DOHH2 (cell line): ENCODE data around the gene ITPRIPL2.

ENCODE experiments used
- H3F3A ChIP-seq: fragments of 200-600 bp; sonication (generic), shearing (Covaris generic); 2 replicates; pipeline ENCODE4 v1.6.0; 2016; ENCODE audit warnings: antibody characterized with exemption, mild to moderate bottlenecking; ENCODE audit not compliant: control insufficient read depth, insufficient read depth
- H3K27ac ChIP-seq: fragments of 200-600 bp; sonication (generic); 2 replicates; pipeline ENCODE4 v1.5.1; 2014; ENCODE audit warnings: low read depth, mild to moderate bottlenecking, low read length, moderate library complexity
- H3K27me3 ChIP-seq: fragments of 200-600 bp; sonication (generic); 2 replicates; pipeline ENCODE4 v1.6.1; 2014; ENCODE audit warnings: mild to moderate bottlenecking, low read length, mixed read lengths; ENCODE audit not compliant: control insufficient read depth
- H3K36me3 ChIP-seq: fragments of 200-600 bp; sonication (generic); 2 replicates; pipeline ENCODE4 v1.6.1; 2014; ENCODE audit warnings: mild to moderate bottlenecking, low read length, moderate library complexity, mixed read lengths; ENCODE audit not compliant: control insufficient read depth
- H3K4me1 ChIP-seq: fragments of 200-600 bp; sonication (generic); 2 replicates; pipeline ENCODE4 v1.6.1; 2014; ENCODE audit warnings: mild to moderate bottlenecking, low read length, mixed read lengths; ENCODE audit not compliant: control insufficient read depth
- H3K4me2 ChIP-seq: fragments of 200-600 bp; sonication (generic); 2 replicates; pipeline ENCODE4 v1.6.0; 2014; ENCODE audit warnings: mild to moderate bottlenecking, low read length, moderate library complexity
- H3K4me3 ChIP-seq: fragments of 200-600 bp; sonication (generic); 2 replicates; pipeline ENCODE4 v1.5.1; 2014; ENCODE audit warnings: mild to moderate bottlenecking, low read length, mixed read lengths
- H3K79me2 ChIP-seq: fragments of 200-600 bp; sonication (generic); 2 replicates; pipeline ENCODE4 v1.6.1; 2014; ENCODE audit warnings: mild to moderate bottlenecking, low read length, mixed read lengths; ENCODE audit not compliant: control insufficient read depth
- H3K9me2 ChIP-seq: fragments of 200-600 bp; sonication (generic); replicated peaks from 2 replicates; pipeline ENCODE4 v1.6.1; 2014; ENCODE audit warnings: mild to moderate bottlenecking, low read length, mixed read lengths; ENCODE audit not compliant: control insufficient read depth
- H3K9me3 ChIP-seq: fragments of 200-600 bp; sonication (generic); 2 replicates; pipeline ENCODE4 v1.6.1; 2014; ENCODE audit warnings: antibody characterized with exemption, low read length, mixed read lengths; ENCODE audit not compliant: control insufficient read depth, insufficient read depth
- H4K20me1 ChIP-seq: fragments of 200-600 bp; sonication (generic); 2 replicates; pipeline ENCODE4 v1.6.0; 2014; ENCODE audit warnings: low read depth, mild to moderate bottlenecking, antibody characterized with exemption, low read length, moderate library complexity; ENCODE audit not compliant: control insufficient read depth, insufficient read depth
- EZH2phosphoT487 ChIP-seq: fragments of 200-600 bp; sonication (generic); IDR thresholded peaks from 2 replicates; pipeline ENCODE4 v1.6.1; 2017; ENCODE audit warnings: borderline replicate concordance, mild to moderate bottlenecking, antibody characterized with exemption, low read length, moderate library complexity, mixed read lengths
- TF ChIP-seq, protein P1 (sequence below): fragments of 200-600 bp; sonication (generic); IDR thresholded peaks from one replicate; pipeline ENCODE4 v1.5.1; 2014; ENCODE audit warnings: antibody characterized with exemption, mild to moderate bottlenecking, low read depth, low read length; ENCODE audit not compliant: poor library complexity, severe bottlenecking

ITPRIPL2 gene

GRCh38 chr16:19086322-19087199 lies 27.2 kb upstream of the ITPRIPL2 start:
- Histone ChIP-seq H3K27me3 (peaks cover 3% of the 10 kb centered on the region; the same call in 1 of the 2 replicates), H3K27ac (no peak overlapping the region), H3F3A (no peaks in the 10 kb centered on the region; the same call in 1 of the 2 replicates), H3K36me3 (no peaks in the 10 kb centered on the region), H3K4me3 (peak overlapping the region; percentile 68), H3K4me2 (peak overlapping the region; percentile 85), H3K9me2 (no peaks in the 10 kb centered on the region), H3K9me3 (no peaks in the 10 kb centered on the region), H4K20me1 (no peaks in the 10 kb centered on the region), H3K4me1 (peaks cover 25% of the 10 kb centered on the region), H3K79me2 (no peaks in the 10 kb centered on the region)
- no peak for TF ChIP-seq EZH2phosphoT487
- TF ChIP-seq, protein P1, sequence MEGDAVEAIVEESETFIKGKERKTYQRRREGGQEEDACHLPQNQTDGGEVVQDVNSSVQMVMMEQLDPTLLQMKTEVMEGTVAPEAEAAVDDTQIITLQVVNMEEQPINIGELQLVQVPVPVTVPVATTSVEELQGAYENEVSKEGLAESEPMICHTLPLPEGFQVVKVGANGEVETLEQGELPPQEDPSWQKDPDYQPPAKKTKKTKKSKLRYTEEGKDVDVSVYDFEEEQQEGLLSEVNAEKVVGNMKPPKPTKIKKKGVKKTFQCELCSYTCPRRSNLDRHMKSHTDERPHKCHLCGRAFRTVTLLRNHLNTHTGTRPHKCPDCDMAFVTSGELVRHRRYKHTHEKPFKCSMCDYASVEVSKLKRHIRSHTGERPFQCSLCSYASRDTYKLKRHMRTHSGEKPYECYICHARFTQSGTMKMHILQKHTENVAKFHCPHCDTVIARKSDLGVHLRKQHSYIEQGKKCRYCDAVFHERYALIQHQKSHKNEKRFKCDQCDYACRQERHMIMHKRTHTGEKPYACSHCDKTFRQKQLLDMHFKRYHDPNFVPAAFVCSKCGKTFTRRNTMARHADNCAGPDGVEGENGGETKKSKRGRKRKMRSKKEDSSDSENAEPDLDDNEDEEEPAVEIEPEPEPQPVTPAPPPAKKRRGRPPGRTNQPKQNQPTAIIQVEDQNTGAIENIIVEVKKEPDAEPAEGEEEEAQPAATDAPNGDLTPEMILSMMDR: peak; percentile 97

DNA sequence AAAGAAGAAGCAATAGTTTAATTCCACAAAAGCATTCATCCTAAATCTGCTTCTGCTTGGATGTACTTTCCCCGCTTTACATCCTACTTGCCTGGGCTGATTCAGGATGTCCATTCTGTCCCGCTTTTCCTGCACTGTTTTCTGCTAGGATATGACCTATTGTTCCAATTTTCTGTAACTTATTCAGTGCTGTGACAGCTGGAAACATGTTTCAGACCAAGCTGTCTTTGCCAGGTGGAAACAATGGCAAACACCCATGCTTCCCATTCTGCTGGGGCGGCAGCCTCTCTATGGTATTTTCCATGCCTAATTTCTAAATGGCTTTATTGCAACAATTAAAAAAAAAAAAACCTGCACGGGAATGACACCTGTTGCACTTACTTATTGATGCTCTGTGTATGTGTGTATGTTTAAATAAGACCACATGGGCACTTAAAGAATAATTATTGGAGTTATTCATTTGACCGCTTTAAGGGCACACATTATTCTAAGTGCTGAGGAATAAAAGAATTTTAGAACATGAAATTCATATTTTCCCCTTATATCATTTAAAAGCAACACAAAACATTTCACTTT lies 25.3 kb upstream of the ITPRIPL2 start:
- Histone ChIP-seq H3K4me2 (no peak overlapping the region), H3K27ac (no peak overlapping the region), H3F3A (no peaks in the 10 kb centered on the region; the same call in 1 of the 2 replicates), H3K9me3 (no peaks in the 10 kb centered on the region), H3K27me3 (peaks cover 3% of the 10 kb centered on the region; the same call in 1 of the 2 replicates), H3K36me3 (no peaks in the 10 kb centered on the region), H3K79me2 (no peaks in the 10 kb centered on the region), H3K9me2 (no peaks in the 10 kb centered on the region), H3K4me1 (peaks cover 22% of the 10 kb centered on the region), H4K20me1 (no peaks in the 10 kb centered on the region), H3K4me3 (no peak overlapping the region)
- TF ChIP-seq EZH2phosphoT487: no peak
- TF ChIP-seq, protein P1: no peak

- no peaks in the 10 kb centered on the region for H3F3A ChIP-seq
- TF ChIP-seq EZH2phosphoT487: no peak
- TF ChIP-seq, protein P1: no peak
- peaks cover 12% of the 10 kb centered on the region for H3K4me1 ChIP-seq
- no peak overlapping the region for H3K27ac ChIP-seq
- no peak overlapping the region for H3K4me2 ChIP-seq
- H3K9me3 ChIP-seq: no peaks in the 10 kb centered on the region
- H4K20me1 ChIP-seq: no peaks in the 10 kb centered on the region
- H3K36me3 ChIP-seq: no peaks in the 10 kb centered on the region
- H3K79me2 ChIP-seq: no peaks in the 10 kb centered on the region
- H3K27me3 ChIP-seq: peaks cover 3% of the 10 kb centered on the region; the same call in 1 of the 2 replicates
- no peaks in the 10 kb centered on the region for H3K9me2 ChIP-seq
- H3K4me3 ChIP-seq: no peak overlapping the region
Observed at GRCh38 chr16:19089410-19089955, 24.3 kb upstream of the ITPRIPL2 start.
